Parathyroid adenoma (tissue), 2 donors: ENCODE measurements around the gene MVB12B.

Experiments used
- H2AFZ ChIP-seq: fragments of 300-600 bp; sonication (generic); one replicate; pipeline ENCODE4 v1.7.0; 2017; ENCODE audit warnings: antibody characterized with exemption, mild to moderate bottlenecking
- H3K27ac ChIP-seq: fragments of 300-600 bp; sonication (generic); one replicate; pipeline ENCODE4 v1.7.0; 2017
- H3K27me3 ChIP-seq: fragments of 300-600 bp; sonication (generic); one replicate; pipeline ENCODE4 v1.7.0; 2017; ENCODE audit warnings: low read length; ENCODE audit not compliant: control insufficient read depth, insufficient read depth
- H3K36me3 ChIP-seq: fragments of 300-600 bp; sonication (generic); one replicate; pipeline ENCODE4 v1.7.0; 2017; ENCODE audit warnings: low read length; ENCODE audit not compliant: control insufficient read depth, insufficient read depth
- H3K4me1 ChIP-seq: fragments of 300-600 bp; sonication (generic); one replicate; pipeline ENCODE4 v1.7.0; 2017; ENCODE audit warnings: control low read depth
- H3K4me2 ChIP-seq: fragments of 300-600 bp; sonication (generic); one replicate; pipeline ENCODE4 v1.7.0; 2017; ENCODE audit warnings: low read length
- H3K4me3 ChIP-seq: fragments of 300-600 bp; sonication (generic); one replicate; pipeline ENCODE4 v1.7.0; 2017; ENCODE audit warnings: low read depth, low read length
- H3K79me2 ChIP-seq: fragments of 300-600 bp; sonication (generic); one replicate; pipeline ENCODE4 v1.7.0; 2017; ENCODE audit warnings: control low read depth
- H3K9ac ChIP-seq: fragments of 300-600 bp; sonication (generic); one replicate; pipeline ENCODE4 v1.7.0; 2017; ENCODE audit warnings: mild to moderate bottlenecking
- H3K9me3 ChIP-seq: fragments of 300-600 bp; sonication (generic); one replicate; pipeline ENCODE4 v1.7.0; 2017; ENCODE audit warnings: low read length; ENCODE audit not compliant: control insufficient read depth
- TF ChIP-seq, protein P1 (sequence below): fragments of 300-600 bp; sonication (generic); IDR thresholded peaks from one replicate; pipeline ENCODE4 v1.7.0; 2017; ENCODE audit warnings: antibody characterized with exemption, mild to moderate bottlenecking
- donor health status: primary hyperparathyroidism.

The MVB12B gene

DNA sequence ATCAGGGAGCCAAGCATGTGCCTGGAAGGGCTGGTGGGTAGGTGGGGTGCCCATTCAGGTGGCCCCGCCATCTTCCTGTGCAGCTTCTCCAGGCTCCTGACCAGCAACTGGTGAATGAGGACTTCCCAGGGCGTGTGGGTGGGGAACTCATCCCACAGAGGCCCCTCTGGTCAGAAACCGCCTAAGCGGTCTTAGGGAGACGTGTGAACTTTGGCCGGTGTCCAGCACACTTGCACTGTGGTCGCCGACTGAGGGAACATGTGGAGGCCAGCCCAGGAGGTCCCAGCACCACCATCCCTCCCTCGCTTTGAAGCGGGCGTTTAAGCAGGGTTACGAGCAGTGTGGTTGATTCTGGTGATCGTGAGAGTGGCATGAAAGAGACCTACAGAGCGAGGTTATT lies 77.8 kb downstream of the MVB12B start:
- Histone ChIP-seq H3K4me3 (no peak overlapping the region), H3K79me2 (no peaks in the 10 kb centered on the region), H3K9ac (no peak overlapping the region), H3K9me3 (no peaks in the 10 kb centered on the region), H3K4me2 (no peak overlapping the region), H2AFZ (no peak overlapping the region), H3K4me1 (no peaks in the 10 kb centered on the region), H3K27me3 (no peaks in the 10 kb centered on the region), H3K36me3 (no peaks in the 10 kb centered on the region), H3K27ac (no peak overlapping the region)
- TF ChIP-seq, protein P1, sequence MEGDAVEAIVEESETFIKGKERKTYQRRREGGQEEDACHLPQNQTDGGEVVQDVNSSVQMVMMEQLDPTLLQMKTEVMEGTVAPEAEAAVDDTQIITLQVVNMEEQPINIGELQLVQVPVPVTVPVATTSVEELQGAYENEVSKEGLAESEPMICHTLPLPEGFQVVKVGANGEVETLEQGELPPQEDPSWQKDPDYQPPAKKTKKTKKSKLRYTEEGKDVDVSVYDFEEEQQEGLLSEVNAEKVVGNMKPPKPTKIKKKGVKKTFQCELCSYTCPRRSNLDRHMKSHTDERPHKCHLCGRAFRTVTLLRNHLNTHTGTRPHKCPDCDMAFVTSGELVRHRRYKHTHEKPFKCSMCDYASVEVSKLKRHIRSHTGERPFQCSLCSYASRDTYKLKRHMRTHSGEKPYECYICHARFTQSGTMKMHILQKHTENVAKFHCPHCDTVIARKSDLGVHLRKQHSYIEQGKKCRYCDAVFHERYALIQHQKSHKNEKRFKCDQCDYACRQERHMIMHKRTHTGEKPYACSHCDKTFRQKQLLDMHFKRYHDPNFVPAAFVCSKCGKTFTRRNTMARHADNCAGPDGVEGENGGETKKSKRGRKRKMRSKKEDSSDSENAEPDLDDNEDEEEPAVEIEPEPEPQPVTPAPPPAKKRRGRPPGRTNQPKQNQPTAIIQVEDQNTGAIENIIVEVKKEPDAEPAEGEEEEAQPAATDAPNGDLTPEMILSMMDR = no peak

DNA sequence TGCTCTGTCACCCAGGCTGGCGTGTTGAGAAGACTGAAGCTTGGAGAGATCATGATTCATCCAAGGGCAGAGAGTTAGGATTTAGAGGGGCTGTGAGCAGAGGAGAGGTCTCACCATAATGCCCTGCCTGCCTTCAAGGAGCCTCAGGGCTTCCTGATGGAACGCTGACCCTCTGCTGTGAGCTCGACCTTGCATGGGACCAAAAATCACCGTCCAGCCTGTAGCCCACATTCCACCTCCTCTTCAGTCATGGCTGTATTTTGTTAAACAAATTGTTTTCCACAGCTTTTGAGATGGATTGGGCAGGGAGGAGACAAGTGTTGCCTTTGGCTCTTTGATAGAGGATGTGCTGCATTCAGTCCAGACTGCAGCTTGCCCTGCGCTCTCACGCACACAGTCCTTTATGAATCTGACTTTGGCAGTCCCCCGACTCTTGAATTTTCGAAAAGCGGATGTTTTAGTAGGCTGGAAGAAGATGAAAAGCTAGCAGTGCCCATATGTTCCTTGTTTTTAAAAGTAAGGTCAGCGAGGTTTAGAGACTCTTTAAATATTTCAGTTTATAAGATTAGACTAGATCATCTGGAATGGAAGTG lies 79.5 kb downstream of the MVB12B start:
- Histone ChIP-seq H3K4me3 (no peak overlapping the region), H3K27me3 (no peaks in the 10 kb centered on the region), H3K4me1 (no peaks in the 10 kb centered on the region), H3K79me2 (no peaks in the 10 kb centered on the region), H3K27ac (no peak overlapping the region), H3K4me2 (no peak overlapping the region), H2AFZ (no peak overlapping the region), H3K9me3 (no peaks in the 10 kb centered on the region), H3K9ac (no peak overlapping the region), H3K36me3 (no peaks in the 10 kb centered on the region)
- TF ChIP-seq, protein P1 = no peak

DNA sequence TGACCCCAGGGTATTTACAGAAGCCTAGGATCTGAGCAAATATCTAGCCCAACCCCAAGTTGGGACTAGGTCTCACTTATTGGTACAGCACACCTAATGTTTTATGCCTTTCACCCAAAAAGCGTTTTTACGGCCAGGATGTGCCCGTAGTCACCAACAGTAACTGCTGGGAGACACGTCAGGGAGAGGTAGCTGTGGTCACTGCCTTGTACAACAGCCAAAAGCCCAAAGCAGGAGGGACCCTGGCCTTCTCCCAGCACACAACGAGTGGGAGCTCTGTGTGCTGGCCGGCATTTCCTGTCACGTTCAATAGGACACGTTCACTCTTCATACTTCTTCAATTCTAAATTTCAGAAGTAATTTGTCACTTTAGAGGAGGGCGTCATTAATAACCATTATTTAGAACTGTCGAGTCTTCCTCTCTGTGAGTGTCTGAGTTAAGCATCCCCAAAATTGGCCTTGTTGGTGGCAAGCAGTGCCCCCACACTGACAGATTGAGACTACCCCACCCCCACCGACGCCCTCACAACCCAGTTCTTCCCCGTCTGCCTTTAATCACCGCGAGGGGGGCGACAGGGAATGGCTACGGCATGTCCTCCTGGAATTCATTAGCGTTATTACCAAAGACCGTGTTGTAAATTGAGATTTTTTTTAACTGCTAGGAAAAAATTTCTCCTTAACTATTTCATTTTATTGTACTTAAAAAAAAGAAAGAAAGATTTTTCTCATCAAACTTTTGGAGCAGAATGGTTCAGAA lies 80.7 kb downstream of the MVB12B start:
- Histone ChIP-seq H3K4me1 (no peaks in the 10 kb centered on the region), H2AFZ (no peak overlapping the region), H3K4me2 (no peak overlapping the region), H3K9me3 (no peaks in the 10 kb centered on the region), H3K36me3 (no peaks in the 10 kb centered on the region), H3K9ac (no peak overlapping the region), H3K27ac (no peak overlapping the region), H3K27me3 (no peaks in the 10 kb centered on the region), H3K79me2 (no peaks in the 10 kb centered on the region), H3K4me3 (no peak overlapping the region)
- TF ChIP-seq, protein P1 = no peak

DNA sequence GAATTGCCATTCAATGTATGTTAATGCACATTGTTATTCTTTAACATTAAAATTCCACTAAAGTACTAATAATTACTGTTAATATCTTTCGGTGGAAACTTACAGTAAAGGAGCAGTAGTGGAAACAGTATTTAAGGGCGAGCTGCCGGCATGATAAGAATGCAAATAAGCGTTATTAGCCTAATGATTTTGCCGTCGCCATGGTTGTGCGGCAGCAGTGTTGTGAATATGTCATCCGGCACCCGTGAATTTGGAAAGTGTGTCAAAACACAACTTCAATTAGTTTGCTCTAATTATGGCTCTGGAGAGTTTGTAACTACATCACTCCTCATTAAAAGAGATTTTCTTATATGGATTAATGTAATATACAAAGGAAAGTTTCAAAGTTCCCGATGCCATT lies 81.4 kb downstream of the MVB12B start:
- no peaks in the 10 kb centered on the region for H3K4me1 ChIP-seq
- H3K9ac ChIP-seq = no peak overlapping the region
- no peaks in the 10 kb centered on the region for H3K36me3 ChIP-seq
- H3K79me2 ChIP-seq = no peaks in the 10 kb centered on the region
- no peak overlapping the region for H3K4me2 ChIP-seq
- H3K27me3 ChIP-seq = no peaks in the 10 kb centered on the region
- no peak overlapping the region for H3K27ac ChIP-seq
- TF ChIP-seq, protein P1 = no peak
- no peak overlapping the region for H3K4me3 ChIP-seq
- H2AFZ ChIP-seq = no peak overlapping the region
- H3K9me3 ChIP-seq = no peaks in the 10 kb centered on the region

DNA sequence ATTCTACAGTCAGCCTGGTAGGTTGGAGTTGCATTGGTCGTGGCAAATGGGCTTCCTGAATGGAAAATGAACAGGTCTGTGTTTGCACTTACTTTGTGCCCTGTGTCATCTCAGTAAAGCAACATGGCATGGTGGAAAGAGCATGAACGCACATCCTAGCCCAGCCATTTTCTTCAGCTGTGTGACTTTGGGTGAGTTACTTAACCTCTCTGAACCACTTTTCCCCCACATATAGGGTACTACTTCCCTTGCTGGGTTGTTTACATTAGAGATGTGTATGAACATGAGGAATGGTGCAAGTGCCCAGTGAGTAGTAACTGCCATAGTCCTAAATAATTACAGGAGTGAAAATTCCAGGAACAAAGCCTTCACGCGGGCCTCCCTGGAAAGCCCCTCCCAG lies 83.6 kb downstream of the MVB12B start:
- TF ChIP-seq, protein P1 = no peak
- Histone ChIP-seq H3K4me3 (no peak overlapping the region), H3K27ac (no peak overlapping the region), H3K79me2 (no peaks in the 10 kb centered on the region), H3K9me3 (no peaks in the 10 kb centered on the region), H3K36me3 (no peaks in the 10 kb centered on the region), H3K27me3 (no peaks in the 10 kb centered on the region), H3K4me1 (no peaks in the 10 kb centered on the region), H2AFZ (no peak overlapping the region), H3K4me2 (no peak overlapping the region), H3K9ac (no peak overlapping the region)
